HepG2 (cell line): ENCODE results near the gene CHRNG. TPM values are rescaled to one million over a fixed set of nuclear protein-coding genes. Genes with fewer than 3 reads are reported as not detected.

Experiments used
- ARNT2 ChIP-seq: sonication (generic); formaldehyde crosslinking; IDR thresholded peaks from 2 replicates; pipeline ENCODE4 v1.8.0; 2022; ENCODE audit warnings: mild to moderate bottlenecking, low read depth, missing genetic modification reagents, moderate library complexity
- CENPX ChIP-seq: sonication (generic); formaldehyde crosslinking; IDR thresholded peaks from 2 replicates; pipeline ENCODE4 v1.9.0; 2021; ENCODE audit warnings: mild to moderate bottlenecking, missing genetic modification reagents, moderate library complexity
- GLI4 ChIP-seq: sonication (generic); formaldehyde crosslinking; IDR thresholded peaks from 2 replicates; pipeline ENCODE4 v1.5.1; 2020; ENCODE audit warnings: missing genetic modification reagents, mild to moderate bottlenecking, moderate library complexity, borderline replicate concordance
- ISL2 ChIP-seq: sonication (generic); formaldehyde crosslinking; IDR thresholded peaks from 2 replicates; pipeline ENCODE4 v1.5.0; 2020; ENCODE audit warnings: missing genetic modification reagents
- ISX ChIP-seq: sonication (generic); formaldehyde crosslinking; conservative IDR thresholded peaks from 2 replicates; pipeline ENCODE4 v1.5.0; 2020; ENCODE audit warnings: missing genetic modification reagents
- KDM3A ChIP-seq: IDR thresholded peaks from 2 replicates; pipeline ENCODE4 v1.6.1; 2018; ENCODE audit warnings: low read depth, missing compliant biosample characterization
- MTF2 ChIP-seq: sonication (generic); formaldehyde crosslinking; IDR thresholded peaks from 2 replicates; pipeline ENCODE4 v1.5.0; 2020; ENCODE audit warnings: missing genetic modification reagents, borderline replicate concordance
- RAD21 ChIP-seq: fragments of 450-650 bp; formaldehyde crosslinking; IDR thresholded peaks from 2 replicates; pipeline ENCODE4 v1.5.0; 2020; ENCODE audit warnings: mild to moderate bottlenecking
- SNAI1 ChIP-seq: sonication (generic); formaldehyde crosslinking; IDR thresholded peaks from 2 replicates; pipeline ENCODE4 v1.5.0; 2020; ENCODE audit warnings: mild to moderate bottlenecking, missing genetic modification reagents, borderline replicate concordance
- U2AF2 ChIP-seq: fragments of 200-400 bp; formaldehyde crosslinking; IDR thresholded peaks from 2 replicates; pipeline ENCODE4 v1.6.1; 2017; ENCODE audit warnings: low read depth, mild to moderate bottlenecking, low read length
- WIZ ChIP-seq: sonication (generic); formaldehyde crosslinking; IDR thresholded peaks from 2 replicates; pipeline ENCODE4 v1.5.1; 2020; ENCODE audit warnings: mild to moderate bottlenecking, missing genetic modification reagents
- ZNF207 ChIP-seq: fragments of 450-650 bp; IDR thresholded peaks from 2 replicates; pipeline ENCODE4 v1.6.1; 2016; ENCODE audit warnings: antibody characterized with exemption, borderline replicate concordance
- ZNF33A ChIP-seq: sonication (generic); formaldehyde crosslinking; IDR thresholded peaks from 2 replicates; pipeline ENCODE4 v1.5.1; 2020; ENCODE audit warnings: missing genetic modification reagents, mild to moderate bottlenecking, moderate library complexity, borderline replicate concordance
- ZNF563 ChIP-seq: sonication (generic); formaldehyde crosslinking; IDR thresholded peaks from 2 replicates; pipeline ENCODE4 v1.8.0; 2022; ENCODE audit warnings: mild to moderate bottlenecking, moderate library complexity, missing genetic modification reagents
- ZNF570 ChIP-seq: sonication (generic); formaldehyde crosslinking; IDR thresholded peaks from 2 replicates; pipeline ENCODE4 v1.4.0; 2020; ENCODE audit warnings: mild to moderate bottlenecking, missing genetic modification reagents, borderline replicate concordance
- ZNF790 ChIP-seq: sonication (generic); formaldehyde crosslinking; IDR thresholded peaks from 2 replicates; pipeline ENCODE4 v1.8.0; 2022; ENCODE audit warnings: missing genetic modification reagents, mild to moderate bottlenecking, borderline replicate concordance
- polyA plus RNA-seq, 8 experiments: library from polyadenylated mRNA; depleted of rRNA in 3 of 8; stranded (reverse) in 7 of 8; unstranded in 1 of 8; fragments of >200 nt; fragmentation: Illumina TruSeq in 4 of 8; extraction: Trizol in 4 of 8; gene quantifications; 2 replicates each; pipeline versions ENCODE4 v1.2.1 to v1.2.3, GENCODE V29; 2011 to 2016; ENCODE audit warnings: low read depth in 4 of 8, missing spikeins in 1 of 8, mixed read lengths in 1 of 8; ENCODE audit not compliant: insufficient read depth in 1 of 8
- total RNA-seq, 5 experiments: library from RNA; depleted of rRNA; stranded (reverse); fragments of >200 nt; fragmentation: Illumina TruSeq; extraction: Trizol; gene quantifications; 2 replicates each; pipeline ENCODE4 v1.2.3, GENCODE V29; 2016; ENCODE audit warnings: low read depth in 1 of 5
- TF ChIP-seq, protein P1 (sequence below): fragments of 450-650 bp; IDR thresholded peaks from 2 replicates; pipeline ENCODE4 v1.6.1; 2017
- TF ChIP-seq, protein P2 (sequence below): sonication (generic); formaldehyde crosslinking; IDR thresholded peaks from 2 replicates; pipeline ENCODE4 v1.5.1; 2020; ENCODE audit warnings: missing genetic modification reagents, mild to moderate bottlenecking, borderline replicate concordance
- TF ChIP-seq, protein P3 (sequence below): sonication (generic); formaldehyde crosslinking; conservative IDR thresholded peaks from 2 replicates; pipeline ENCODE4 v1.4.0; 2020; ENCODE audit warnings: missing genetic modification reagents
- TF ChIP-seq, protein P4 (sequence below): sonication (generic); formaldehyde crosslinking; IDR thresholded peaks from 2 replicates; pipeline ENCODE4 v1.4.0; 2020; ENCODE audit warnings: missing genetic modification reagents
- TF ChIP-seq, protein P5 (sequence below): sonication (generic); formaldehyde crosslinking; IDR thresholded peaks from 2 replicates; pipeline ENCODE4 v1.9.0; 2022; ENCODE audit warnings: missing genetic modification reagents, mild to moderate bottlenecking, borderline replicate concordance

Gene CHRNG
- total and polyA plus RNA-seq, 2 of the 13 experiments (the other 11 are each of a cell fraction or from before 2014, with no cell fraction given): not detected

DNA sequence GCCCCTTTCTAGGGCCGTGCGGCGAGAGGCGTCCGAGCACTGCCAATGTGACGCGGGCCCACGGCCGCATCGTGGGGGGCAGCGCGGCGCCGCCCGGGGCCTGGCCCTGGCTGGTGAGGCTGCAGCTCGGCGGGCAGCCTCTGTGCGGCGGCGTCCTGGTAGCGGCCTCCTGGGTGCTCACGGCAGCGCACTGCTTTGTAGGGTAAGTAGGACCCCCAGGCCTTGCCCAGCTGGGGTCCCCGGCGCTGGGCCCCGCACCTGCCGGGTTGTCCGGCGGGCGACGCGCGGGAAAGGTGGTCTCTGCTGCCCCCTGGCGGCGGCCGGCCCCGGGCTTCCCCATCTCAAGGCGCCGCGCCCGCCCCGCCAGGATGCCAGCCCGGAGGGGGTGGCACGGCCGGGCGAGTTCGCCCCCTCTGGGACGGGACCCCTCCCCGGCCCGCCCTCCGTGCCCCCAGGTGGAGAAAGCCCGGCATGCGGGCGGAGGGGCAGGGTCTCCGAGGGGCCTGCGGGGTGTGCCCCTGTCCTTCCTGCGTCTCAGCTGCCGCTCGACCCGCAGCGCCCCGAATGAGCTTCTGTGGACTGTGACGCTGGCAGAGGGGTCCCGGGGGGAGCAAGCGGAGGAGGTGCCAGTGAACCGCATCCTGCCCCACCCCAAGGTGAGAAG, 17.4 kb upstream of the CHRNG start (continued):
- TF ChIP-seq ISX (CRISPR knock-in tag) (no peak), ARNT2 (CRISPR knock-in tag) (no peak), SNAI1 (no peak), U2AF2 (no peak), ZNF207 (no peak), ZNF790 (CRISPR knock-in tag) (no peak), ISL2 (CRISPR knock-in tag) (no peak), GLI4 (CRISPR knock-in tag) (no peak), ZNF33A (no peak), KDM3A (CRISPR knock-in tag) (peak; percentile 58; the same call in 1 of the 2 replicates), WIZ (no peak), CENPX (no peak), RAD21 (peak; percentile 96), ZNF570 (no peak), MTF2 (CRISPR knock-in tag) (peak; percentile 74; the same call in 1 of the 2 replicates), ZNF563 (CRISPR knock-in tag) (no peak)
- TF ChIP-seq, protein P1, sequence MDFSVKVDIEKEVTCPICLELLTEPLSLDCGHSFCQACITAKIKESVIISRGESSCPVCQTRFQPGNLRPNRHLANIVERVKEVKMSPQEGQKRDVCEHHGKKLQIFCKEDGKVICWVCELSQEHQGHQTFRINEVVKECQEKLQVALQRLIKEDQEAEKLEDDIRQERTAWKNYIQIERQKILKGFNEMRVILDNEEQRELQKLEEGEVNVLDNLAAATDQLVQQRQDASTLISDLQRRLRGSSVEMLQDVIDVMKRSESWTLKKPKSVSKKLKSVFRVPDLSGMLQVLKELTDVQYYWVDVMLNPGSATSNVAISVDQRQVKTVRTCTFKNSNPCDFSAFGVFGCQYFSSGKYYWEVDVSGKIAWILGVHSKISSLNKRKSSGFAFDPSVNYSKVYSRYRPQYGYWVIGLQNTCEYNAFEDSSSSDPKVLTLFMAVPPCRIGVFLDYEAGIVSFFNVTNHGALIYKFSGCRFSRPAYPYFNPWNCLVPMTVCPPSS: no peak
- TF ChIP-seq, protein P2, sequence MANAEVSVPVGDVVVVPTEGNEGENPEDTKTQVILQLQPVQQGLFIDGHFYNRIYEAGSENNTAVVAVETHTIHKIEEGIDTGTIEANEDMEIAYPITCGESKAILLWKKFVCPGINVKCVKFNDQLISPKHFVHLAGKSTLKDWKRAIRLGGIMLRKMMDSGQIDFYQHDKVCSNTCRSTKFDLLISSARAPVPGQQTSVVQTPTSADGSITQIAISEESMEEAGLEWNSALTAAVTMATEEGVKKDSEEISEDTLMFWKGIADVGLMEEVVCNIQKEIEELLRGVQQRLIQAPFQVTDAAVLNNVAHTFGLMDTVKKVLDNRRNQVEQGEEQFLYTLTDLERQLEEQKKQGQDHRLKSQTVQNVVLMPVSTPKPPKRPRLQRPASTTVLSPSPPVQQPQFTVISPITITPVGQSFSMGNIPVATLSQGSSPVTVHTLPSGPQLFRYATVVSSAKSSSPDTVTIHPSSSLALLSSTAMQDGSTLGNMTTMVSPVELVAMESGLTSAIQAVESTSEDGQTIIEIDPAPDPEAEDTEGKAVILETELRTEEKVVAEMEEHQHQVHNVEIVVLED: no peak
- TF ChIP-seq, protein P3, sequence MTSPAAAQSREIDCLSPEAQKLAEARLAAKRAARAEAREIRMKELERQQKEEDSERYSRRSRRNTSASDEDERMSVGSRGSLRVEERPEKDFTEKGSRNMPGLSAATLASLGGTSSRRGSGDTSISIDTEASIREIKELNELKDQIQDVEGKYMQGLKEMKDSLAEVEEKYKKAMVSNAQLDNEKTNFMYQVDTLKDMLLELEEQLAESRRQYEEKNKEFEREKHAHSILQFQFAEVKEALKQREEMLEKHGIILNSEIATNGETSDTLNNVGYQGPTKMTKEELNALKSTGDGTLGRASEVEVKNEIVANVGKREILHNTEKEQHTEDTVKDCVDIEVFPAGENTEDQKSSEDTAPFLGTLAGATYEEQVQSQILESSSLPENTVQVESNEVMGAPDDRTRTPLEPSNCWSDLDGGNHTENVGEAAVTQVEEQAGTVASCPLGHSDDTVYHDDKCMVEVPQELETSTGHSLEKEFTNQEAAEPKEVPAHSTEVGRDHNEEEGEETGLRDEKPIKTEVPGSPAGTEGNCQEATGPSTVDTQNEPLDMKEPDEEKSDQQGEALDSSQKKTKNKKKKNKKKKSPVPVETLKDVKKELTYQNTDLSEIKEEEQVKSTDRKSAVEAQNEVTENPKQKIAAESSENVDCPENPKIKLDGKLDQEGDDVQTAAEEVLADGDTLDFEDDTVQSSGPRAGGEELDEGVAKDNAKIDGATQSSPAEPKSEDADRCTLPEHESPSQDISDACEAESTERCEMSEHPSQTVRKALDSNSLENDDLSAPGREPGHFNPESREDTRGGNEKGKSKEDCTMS: no peak
- TF ChIP-seq, protein P4, sequence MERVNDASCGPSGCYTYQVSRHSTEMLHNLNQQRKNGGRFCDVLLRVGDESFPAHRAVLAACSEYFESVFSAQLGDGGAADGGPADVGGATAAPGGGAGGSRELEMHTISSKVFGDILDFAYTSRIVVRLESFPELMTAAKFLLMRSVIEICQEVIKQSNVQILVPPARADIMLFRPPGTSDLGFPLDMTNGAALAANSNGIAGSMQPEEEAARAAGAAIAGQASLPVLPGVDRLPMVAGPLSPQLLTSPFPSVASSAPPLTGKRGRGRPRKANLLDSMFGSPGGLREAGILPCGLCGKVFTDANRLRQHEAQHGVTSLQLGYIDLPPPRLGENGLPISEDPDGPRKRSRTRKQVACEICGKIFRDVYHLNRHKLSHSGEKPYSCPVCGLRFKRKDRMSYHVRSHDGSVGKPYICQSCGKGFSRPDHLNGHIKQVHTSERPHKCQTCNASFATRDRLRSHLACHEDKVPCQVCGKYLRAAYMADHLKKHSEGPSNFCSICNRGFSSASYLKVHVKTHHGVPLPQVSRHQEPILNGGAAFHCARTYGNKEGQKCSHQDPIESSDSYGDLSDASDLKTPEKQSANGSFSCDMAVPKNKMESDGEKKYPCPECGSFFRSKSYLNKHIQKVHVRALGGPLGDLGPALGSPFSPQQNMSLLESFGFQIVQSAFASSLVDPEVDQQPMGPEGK (CRISPR knock-in tag): 0 out of 2 replicates have a peak, but pooled peaks have one; percentile 17
- TF ChIP-seq, protein P5, sequence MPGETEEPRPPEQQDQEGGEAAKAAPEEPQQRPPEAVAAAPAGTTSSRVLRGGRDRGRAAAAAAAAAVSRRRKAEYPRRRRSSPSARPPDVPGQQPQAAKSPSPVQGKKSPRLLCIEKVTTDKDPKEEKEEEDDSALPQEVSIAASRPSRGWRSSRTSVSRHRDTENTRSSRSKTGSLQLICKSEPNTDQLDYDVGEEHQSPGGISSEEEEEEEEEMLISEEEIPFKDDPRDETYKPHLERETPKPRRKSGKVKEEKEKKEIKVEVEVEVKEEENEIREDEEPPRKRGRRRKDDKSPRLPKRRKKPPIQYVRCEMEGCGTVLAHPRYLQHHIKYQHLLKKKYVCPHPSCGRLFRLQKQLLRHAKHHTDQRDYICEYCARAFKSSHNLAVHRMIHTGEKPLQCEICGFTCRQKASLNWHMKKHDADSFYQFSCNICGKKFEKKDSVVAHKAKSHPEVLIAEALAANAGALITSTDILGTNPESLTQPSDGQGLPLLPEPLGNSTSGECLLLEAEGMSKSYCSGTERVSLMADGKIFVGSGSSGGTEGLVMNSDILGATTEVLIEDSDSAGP (CRISPR knock-in tag): no peak
